Kidney capillary endothelial cell (primary cell): ENCODE data around the gene KCNQ4.

ENCODE experiments used
- DNase-seq: peaks from one replicate; pipeline ENCODE4 v3.0.0-alpha.2; 2018; ENCODE audit warnings: low spot score

Gene KCNQ4

GRCh38 chr1:40755067-40755466 is 28.5 kb upstream of the KCNQ4 start:
- DNase-seq: no peak

- DNase-seq: no peak
Measured at GRCh38 chr1:40756523-40756922, 27.1 kb upstream of the KCNQ4 start.

GRCh38 chr1:40757084-40757483 is 26.5 kb upstream of the KCNQ4 start:
- no peak for DNase-seq

DNA sequence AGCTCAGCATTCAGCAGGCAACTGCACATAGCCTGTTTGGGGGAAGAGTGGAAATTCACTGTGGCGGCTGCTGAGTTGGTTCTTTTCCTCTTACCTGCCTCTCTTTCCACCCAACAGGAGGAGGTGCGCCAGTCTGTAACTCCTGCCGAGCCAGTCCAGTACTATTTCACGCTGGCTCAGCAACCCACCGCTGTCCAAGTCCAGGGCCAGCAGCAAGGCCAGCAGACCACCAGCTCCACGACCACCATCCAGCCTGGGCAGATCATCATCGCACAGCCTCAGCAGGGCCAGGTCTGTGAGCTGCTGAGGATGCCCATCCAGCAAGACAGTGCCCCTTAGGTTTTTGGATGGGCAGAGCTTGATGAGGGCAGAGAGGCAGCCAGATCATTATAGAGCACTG is 25.6 kb upstream of the KCNQ4 start:
- no peak for DNase-seq

GRCh38 chr1:40758578-40759343 is 24.8 kb upstream of the KCNQ4 start:
- no peak for DNase-seq

GRCh38 chr1:40760984-40761383 is 22.6 kb upstream of the KCNQ4 start:
- no peak for DNase-seq

DNA sequence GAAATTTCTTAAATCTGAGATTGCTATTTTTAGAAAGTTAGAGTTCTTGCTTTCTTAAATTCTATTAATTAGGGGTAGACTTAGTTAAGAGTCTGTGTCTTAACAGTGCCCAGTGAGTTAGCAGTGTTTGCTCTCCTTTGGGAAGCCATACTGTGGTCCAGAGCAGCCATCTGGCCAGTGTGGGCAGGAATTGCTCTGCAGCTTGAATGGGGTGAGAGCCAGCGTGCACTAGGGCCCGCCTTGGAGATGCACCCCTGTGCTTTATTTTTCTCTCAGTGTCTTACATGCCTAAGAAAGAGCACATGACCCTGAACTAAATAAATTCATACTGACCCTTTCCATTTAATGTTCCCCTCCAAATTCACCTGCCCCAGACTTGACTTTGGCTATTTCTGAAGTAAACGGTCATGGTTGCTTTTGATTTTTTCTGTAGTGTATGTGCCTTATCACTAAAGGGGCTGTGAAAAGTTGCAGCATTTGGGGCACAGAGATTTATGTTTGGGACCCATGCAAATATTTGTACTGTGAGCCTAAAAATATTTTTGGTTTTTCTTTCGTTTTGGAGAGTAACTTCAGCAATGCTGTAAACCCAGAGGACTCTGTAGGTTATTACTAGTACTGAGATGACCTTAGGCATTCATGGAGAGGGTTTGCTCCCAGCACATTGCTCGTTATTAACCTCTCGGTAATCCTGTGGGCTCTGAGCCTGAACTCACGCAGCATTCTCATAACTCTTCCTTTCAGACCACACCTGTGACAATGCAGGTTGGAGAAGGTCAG is 21.3 kb upstream of the KCNQ4 start:
- no peak for DNase-seq

DNA sequence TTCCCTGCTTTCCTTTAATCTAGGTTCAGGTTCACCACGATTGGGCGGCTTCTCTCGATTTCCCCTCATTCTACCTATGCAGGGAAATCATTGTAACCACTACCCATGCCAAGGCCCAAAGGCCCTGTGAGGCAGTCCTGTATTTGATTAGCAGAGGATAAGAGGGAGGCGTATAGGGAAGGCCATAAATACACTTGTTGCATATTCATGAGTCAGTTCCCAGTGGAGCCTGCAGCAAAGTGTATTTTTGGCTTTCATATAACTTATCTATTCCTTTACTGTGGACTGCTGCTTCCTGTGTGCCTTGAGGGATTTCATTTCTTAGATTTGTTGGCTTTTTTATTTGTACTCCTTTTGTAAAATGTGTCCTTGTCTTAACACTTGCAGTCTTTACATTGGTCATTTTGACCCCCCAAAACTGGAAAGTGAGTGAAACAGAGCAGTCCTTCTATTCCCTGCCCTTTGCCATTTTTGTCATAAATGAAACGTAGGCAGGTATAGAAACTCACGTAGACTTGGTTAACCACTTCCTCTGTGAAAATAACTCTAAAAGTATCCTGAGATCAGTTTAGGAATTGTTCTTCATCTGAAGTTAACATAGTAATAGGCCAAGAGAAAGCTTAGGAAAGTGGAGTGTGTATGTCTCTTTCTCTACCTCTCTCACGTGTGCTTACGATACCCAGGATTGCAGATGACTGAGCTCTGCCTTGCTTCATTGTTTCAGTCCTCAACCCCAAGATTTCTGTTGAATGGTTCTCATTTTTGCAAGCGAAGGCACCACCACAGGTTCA is 19.6 kb upstream of the KCNQ4 start:
- DNase-seq: no peak

GRCh38 chr1:40764981-40765380 is 18.6 kb upstream of the KCNQ4 start:
- DNase-seq: no peak

DNA sequence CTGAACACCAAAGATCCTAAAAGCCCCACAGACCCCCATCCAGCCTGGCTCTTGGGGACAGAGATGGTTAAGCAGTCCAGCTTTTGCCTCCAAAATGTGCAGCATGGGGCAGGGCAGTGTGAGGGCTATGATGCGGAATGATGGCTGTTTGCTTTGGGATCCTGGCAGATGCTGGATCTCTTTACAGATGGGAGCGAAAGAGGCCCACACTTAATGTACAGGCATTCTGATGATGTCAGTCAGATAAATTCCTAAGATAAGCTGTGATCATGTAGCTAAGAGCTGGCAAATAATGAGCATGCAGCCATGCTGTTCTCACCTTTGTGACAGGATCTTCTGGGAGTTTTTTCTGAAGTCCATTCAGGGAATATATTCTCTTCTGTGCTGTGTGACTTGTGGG is 17.6 kb upstream of the KCNQ4 start:
- no peak for DNase-seq

- DNase-seq: no peak
Measured at GRCh38 chr1:40766560-40766959, 17.0 kb upstream of the KCNQ4 start.

GRCh38 chr1:40768146-40768990 is 15.2 kb upstream of the KCNQ4 start:
- no peak for DNase-seq

- no peak for DNase-seq
Measured at GRCh38 chr1:40769815-40770214, 13.8 kb upstream of the KCNQ4 start.

GRCh38 chr1:40770296-40771070 is 13.1 kb upstream of the KCNQ4 start:
- no peak for DNase-seq

DNA sequence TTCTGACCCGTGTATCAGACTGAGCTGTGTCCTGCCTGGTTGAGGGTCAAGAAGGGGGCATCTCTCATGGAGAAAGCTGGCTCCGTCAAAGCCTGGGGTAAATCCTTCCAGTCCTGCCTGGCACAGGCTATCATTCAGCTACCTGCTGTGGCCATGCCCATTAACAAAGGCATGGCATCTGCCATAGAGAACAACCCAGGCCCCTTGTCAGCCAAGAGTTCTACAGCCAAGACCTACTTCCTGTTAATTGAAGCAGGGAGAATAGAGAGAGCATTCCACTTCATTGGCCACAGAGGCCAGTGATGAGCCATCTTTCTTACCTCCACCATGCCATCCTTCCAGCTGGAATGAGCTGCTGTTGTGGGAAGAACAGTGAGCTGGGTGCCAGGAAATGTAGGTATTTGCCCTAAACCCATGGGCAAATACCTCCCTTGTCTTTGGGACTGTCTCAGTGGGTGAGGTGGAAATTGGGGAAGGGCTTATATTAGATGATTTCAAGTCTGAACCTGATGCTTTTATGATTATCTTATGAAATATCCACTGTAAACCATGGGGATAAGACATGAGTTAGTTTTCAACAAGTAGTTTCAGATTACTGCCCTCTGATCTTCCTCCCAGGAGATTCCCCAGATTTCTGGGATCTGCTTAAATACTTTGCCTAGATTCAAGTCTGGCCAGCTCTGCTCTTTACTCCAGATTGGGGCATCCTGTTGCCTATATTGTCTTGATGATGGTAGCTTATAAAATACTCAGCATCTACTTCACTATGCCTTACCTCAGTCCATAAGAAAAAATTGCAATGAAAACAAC is 11.2 kb upstream of the KCNQ4 start:
- no peak for DNase-seq

DNA sequence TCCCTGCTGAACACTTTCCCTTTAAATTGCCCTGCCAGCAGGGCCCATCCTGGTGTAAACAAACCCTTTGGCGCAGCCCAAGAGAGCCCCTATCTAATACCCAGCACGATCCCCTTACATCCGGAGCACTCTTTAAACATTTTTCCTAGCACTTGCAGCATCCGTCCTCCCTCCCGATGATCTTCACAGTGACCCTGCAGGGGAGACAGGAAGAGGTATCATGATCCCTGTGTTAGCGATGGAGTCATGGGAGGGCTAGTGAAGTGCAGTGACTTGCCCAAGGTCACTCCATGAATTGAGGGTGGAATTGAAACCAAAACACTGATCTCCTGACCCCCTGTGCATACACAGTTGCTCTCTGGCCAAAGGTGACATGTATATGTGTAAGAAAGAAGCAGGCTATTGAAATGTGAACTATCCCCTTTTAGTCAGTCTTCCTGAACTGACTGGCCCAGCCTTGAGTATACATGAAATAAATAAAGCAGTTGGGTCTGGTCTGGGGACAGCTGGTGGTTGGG is 9.8 kb upstream of the KCNQ4 start:
- no peak for DNase-seq

DNA sequence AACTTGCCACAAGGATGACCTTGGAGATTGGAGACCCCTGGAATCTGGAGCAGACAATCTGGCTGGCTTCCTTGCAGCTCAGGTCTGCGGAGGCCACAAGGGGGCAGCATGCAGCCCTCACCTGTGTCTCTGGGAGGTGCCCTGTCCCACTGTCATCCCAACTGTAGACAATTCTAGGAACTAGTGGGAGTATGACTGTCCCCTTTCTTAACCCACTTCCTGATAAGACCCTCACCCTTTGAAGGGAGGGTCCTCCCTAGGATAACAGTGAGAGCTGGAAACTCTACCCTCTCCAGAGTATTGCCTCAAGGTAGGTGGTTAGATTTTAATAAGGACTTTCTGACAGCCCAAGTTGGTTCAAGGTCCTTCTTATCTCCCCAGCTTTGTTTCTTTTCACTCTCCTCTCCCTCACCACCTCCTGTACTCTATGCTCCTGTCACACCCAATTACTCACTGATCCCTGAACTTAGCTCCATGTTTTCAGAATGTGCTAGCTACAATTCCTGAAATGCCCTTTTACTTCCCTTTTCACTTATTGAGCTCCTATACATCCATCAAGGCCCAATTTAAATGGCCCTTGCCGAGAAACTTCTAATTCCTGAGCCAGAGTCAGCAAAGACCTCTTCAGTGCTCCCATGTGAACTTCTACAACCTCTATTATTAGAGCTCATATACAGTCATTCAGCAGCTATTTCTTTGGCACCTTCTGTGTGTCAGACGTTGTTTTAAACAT is 9.2 kb upstream of the KCNQ4 start:
- peak; percentile 18 for DNase-seq

DNA sequence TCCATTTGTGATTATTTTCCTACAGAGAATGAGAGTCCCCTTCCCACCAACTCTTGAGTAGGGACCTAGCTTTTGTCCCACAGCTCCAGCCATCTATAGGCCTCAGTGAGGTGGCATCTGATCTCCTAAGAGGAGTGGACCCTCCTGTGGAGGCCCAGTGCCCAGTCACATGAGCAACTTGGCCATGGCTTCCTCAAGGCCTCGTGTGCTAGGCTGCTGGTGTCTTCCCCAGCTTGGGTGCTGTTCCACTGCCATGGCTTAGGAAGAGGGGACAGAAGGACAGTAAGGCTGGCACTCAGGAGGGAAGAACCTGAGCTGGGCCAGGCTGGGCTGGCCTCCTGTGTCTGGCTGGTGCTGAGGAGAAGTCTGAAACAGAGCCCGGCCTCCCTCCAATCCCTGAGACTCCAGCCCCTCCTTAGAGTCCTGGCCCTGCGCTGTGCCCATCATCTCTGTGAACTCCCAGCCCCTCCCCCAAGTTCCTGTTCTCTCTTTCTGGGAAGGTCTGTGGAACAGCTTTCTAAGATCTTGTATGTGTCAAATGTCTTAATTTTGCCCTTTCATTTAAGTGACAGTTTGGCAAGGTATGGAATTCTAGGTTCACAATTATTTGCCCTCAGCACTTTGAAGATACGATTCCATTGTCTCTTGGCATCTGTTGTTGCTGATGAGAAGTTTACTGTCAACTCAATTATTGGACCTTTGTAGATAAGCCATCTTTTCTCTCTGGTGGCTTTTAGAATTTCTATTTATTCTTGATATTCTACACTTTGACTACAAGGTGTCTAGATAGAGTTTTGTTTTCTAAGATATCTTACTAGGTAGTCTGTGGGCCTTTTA is 7.1 kb upstream of the KCNQ4 start:
- DNase-seq: no peak
